Peyer's patch (tissue), 4 donors: Measurements from ENCODE around the gene GLI3. TPM values are rescaled to one million over a fixed set of nuclear protein-coding genes. Genes with fewer than 3 reads are reported as not detected.

Experiments
- DNase-seq, 3 donors: peaks; one replicate each; pipeline ENCODE4 v3.0.0-alpha.2; 2017 to 2019
- H3K27ac ChIP-seq, 4 donors: fragments of 200-600 bp; sonication (generic); one replicate each; pipeline ENCODE4 v1.5.1; 2016 to 2019
- H3K27me3 ChIP-seq, 2 donors: fragments of 200-600 bp; sonication (generic); one replicate each; pipeline ENCODE4 v1.5.1; 2019
- H3K36me3 ChIP-seq, 3 donors: fragments of 200-600 bp; sonication (generic); one replicate each; pipeline ENCODE4 v1.5.1; 2016 to 2019
- H3K4me1 ChIP-seq, 4 donors: fragments of 200-600 bp; sonication (generic); one replicate each; pipeline ENCODE4 v1.5.1; 2016 to 2019
- H3K4me3 ChIP-seq, 4 donors: fragments of 200-600 bp; sonication (generic); 1 replicate in 3 of 4; 2 replicates in 1 of 4; pipeline ENCODE4 v1.5.1; 2016 to 2019; ENCODE audit warnings: mild to moderate bottlenecking in 1 of 4
- H3K9me3 ChIP-seq, 4 donors: fragments of 200-600 bp; sonication (generic); one replicate each; pipeline ENCODE4 v1.5.1; 2016 to 2019; ENCODE audit warnings: mild to moderate bottlenecking in 1 of 4
- POLR2A ChIP-seq, 2 donors: fragments of 450-650 bp; IDR thresholded peaks; one replicate each; pipeline ENCODE4 v1.5.1; 2017; ENCODE audit warnings: antibody characterized with exemption in 2 of 2, mild to moderate bottlenecking in 2 of 2, moderate library complexity in 2 of 2
- total RNA-seq, 4 donors: library from RNA; depleted of rRNA; stranded (reverse); fragments of >200 nt; gene quantifications; one replicate each; pipeline ENCODE4 v1.1.0, GENCODE V29; 2016
- TF ChIP-seq, protein P1 (sequence below), 6 experiments: fragments of 450-650 bp in 4 of 6; fragments of 200-600 bp in 2 of 6; sonication (generic) in 1 of 6; IDR thresholded peaks; one replicate each; pipeline ENCODE4 v1.5.1; 2017 to 2019; ENCODE audit warnings: antibody characterized with exemption in 6 of 6, mild to moderate bottlenecking in 3 of 6, moderate library complexity in 1 of 6

The GLI3 gene
- total RNA-seq, 4 donors from 2014 or later, result 0.53 to 30.5 (median 3.1) TPM

- TF ChIP-seq, protein P1, sequence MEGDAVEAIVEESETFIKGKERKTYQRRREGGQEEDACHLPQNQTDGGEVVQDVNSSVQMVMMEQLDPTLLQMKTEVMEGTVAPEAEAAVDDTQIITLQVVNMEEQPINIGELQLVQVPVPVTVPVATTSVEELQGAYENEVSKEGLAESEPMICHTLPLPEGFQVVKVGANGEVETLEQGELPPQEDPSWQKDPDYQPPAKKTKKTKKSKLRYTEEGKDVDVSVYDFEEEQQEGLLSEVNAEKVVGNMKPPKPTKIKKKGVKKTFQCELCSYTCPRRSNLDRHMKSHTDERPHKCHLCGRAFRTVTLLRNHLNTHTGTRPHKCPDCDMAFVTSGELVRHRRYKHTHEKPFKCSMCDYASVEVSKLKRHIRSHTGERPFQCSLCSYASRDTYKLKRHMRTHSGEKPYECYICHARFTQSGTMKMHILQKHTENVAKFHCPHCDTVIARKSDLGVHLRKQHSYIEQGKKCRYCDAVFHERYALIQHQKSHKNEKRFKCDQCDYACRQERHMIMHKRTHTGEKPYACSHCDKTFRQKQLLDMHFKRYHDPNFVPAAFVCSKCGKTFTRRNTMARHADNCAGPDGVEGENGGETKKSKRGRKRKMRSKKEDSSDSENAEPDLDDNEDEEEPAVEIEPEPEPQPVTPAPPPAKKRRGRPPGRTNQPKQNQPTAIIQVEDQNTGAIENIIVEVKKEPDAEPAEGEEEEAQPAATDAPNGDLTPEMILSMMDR (IDR thresholded peaks at IDR 0.05), result no peak
- no peak for TF ChIP-seq POLR2A (IDR thresholded peaks at IDR 0.05)
These were observed 172.0 kb downstream of the GLI3 start for GRCh38 chr7:42065015-42065414.

DNA sequence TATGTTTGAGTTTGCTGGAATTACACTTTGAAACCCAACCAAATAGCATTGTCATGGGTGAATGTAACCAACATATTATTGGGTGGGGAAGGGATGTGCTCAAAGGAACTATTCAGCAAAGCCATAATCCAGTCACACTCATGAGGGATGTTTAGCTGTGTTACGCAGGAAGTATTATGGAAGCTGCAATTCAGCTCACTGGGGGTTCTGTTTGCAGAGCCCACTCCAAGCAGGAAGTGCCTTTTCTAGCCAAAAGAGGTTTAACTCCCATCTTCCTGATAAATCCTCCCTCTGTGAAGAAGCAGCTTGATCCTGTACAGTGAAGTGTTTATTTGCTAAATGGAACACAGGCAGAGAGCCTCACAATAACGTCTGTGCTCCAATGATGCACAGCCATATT lies 172.5 kb downstream of the GLI3 start:
- Histone ChIP-seq H3K27ac (no peak overlapping the region), H3K4me3 (no peak overlapping the region), H3K9me3 (no peaks in the 10 kb centered on the region), H3K36me3 (no peaks in the 10 kb centered on the region), H3K27me3 (no peaks in the 10 kb centered on the region), H3K4me1 (no peaks in the 10 kb centered on the region)
- TF ChIP-seq, protein P1 (IDR thresholded peaks at IDR 0.05), result no peak
- TF ChIP-seq POLR2A (IDR thresholded peaks at IDR 0.05), result no peak
- no peak for DNase-seq

More at GRCh38 chr7:42065015-42065414, 172.0 kb downstream of the GLI3 start:
- H3K36me3 ChIP-seq, result no peaks in the 10 kb centered on the region
- no peaks in the 10 kb centered on the region for H3K27me3 ChIP-seq
- DNase-seq, result no peak
- no peaks in the 10 kb centered on the region for H3K9me3 ChIP-seq
- no peak overlapping the region for H3K27ac ChIP-seq
- H3K4me1 ChIP-seq, result no peaks in the 10 kb centered on the region
- no peak overlapping the region for H3K4me3 ChIP-seq

DNA sequence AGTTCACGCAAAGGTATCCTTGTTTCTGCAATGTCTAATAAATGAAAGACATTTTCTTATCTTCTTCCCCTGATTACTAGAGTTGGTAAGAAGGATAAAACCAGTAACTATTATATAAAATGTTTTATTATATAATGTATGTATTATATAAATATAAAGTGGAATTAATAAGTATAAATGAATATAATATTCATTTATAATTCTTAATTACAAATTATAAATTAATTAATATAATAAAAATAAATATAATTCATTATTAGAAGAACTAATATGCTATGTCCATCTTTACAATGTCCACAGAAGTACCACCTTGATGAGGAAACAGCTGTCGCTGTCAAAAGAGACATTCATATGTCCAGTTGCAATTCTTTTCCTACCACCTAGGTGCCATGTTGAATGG lies 177.7 kb downstream of the GLI3 start:
- no peaks in the 10 kb centered on the region for H3K9me3 ChIP-seq
- TF ChIP-seq, protein P1 (IDR thresholded peaks at IDR 0.05), result no peak
- no peak for TF ChIP-seq POLR2A (IDR thresholded peaks at IDR 0.05)
- H3K4me1 ChIP-seq, result no peaks in the 10 kb centered on the region
- no peak for DNase-seq
- no peak overlapping the region for H3K27ac ChIP-seq
- H3K36me3 ChIP-seq, result no peaks in the 10 kb centered on the region
- H3K27me3 ChIP-seq, result no peaks in the 10 kb centered on the region
- H3K4me3 ChIP-seq, result no peak overlapping the region

GRCh38 chr7:42057331-42057730 lies 179.7 kb downstream of the GLI3 start:
- no peak overlapping the region for H3K4me3 ChIP-seq
- H3K9me3 ChIP-seq, result no peaks in the 10 kb centered on the region
- DNase-seq, result no peak
- no peaks in the 10 kb centered on the region for H3K4me1 ChIP-seq
- no peaks in the 10 kb centered on the region for H3K27me3 ChIP-seq
- TF ChIP-seq POLR2A (IDR thresholded peaks at IDR 0.05), result no peak
- TF ChIP-seq, protein P1 (IDR thresholded peaks at IDR 0.05), result no peak
- no peak overlapping the region for H3K27ac ChIP-seq
- no peaks in the 10 kb centered on the region for H3K36me3 ChIP-seq

GRCh38 chr7:42055171-42055570 lies 181.8 kb downstream of the GLI3 start:
- Histone ChIP-seq H3K27ac (no peak overlapping the region), H3K4me3 (no peak overlapping the region), H3K4me1 (no peaks in the 10 kb centered on the region), H3K9me3 (no peaks in the 10 kb centered on the region), H3K27me3 (no peaks in the 10 kb centered on the region), H3K36me3 (no peaks in the 10 kb centered on the region)
- no peak for TF ChIP-seq POLR2A (IDR thresholded peaks at IDR 0.05)
- TF ChIP-seq, protein P1 (IDR thresholded peaks at IDR 0.05), result no peak
- no peak for DNase-seq

GRCh38 chr7:42053834-42054233 lies 183.2 kb downstream of the GLI3 start:
- H3K4me1 ChIP-seq, result no peaks in the 10 kb centered on the region
- H3K36me3 ChIP-seq, result no peaks in the 10 kb centered on the region
- H3K27me3 ChIP-seq, result no peaks in the 10 kb centered on the region
- no peak for DNase-seq
- TF ChIP-seq POLR2A (IDR thresholded peaks at IDR 0.05), result no peak
- TF ChIP-seq, protein P1 (IDR thresholded peaks at IDR 0.05), result no peak
- H3K9me3 ChIP-seq, result no peaks in the 10 kb centered on the region
- H3K4me3 ChIP-seq, result no peak overlapping the region
- no peak overlapping the region for H3K27ac ChIP-seq
